Stimulated activated CD4-positive, alpha-beta T cell treated with anti-CD3 and anti-CD28 coated beads, TNF-alpha, amount 100 ng/mL, for 48 hours (primary cell): ENCODE results near the gene XYLB.
A peak's percentile ranks its signal among the peaks of the same experiment; 100 is the strongest.
"Not testable (repeated sequence)": the region's sequence is repeated elsewhere in the genome, so short reads cannot be mapped to it uniquely, and the experiment has no call there.

Experiments
- DNase-seq, 3 donors: peaks; one replicate each; pipeline ENCODE4 v3.0.0-alpha.2; 2020; ENCODE audit warnings: low read depth in 3 of 3

Gene XYLB

GRCh38 chr3:38346587-38347410 is at the start of gene XYLB:
Gene XYLB (plus strand): TSS chr3:38346785. CDS start chr3:38346869, 84 bp downstream.
- peak; percentile 60 to 80 (median 65) for DNase-seq

GRCh38 chr3:38297053-38297452 is 49.5 kb upstream of the XYLB start:
- not testable (repeated sequence) for DNase-seq

DNA sequence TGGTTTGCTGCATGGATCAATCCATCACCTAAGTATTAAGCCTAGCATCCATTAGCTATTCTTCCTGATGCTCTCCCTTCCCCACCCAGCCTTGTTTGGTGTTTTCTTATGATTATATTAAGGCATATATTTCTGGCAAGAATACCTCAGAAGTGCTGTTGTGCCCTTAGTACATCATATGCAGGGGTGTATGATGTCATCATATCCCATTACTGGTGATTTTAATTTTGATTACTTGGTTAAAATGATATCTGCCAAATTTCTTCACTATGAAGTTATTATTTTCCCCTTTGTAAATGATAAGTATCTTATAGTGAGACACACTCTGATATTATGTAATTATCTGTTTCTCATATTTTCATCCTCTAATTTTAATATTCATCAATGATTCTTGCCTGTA is 49.0 kb upstream of the XYLB start:
- no peak for DNase-seq

DNA sequence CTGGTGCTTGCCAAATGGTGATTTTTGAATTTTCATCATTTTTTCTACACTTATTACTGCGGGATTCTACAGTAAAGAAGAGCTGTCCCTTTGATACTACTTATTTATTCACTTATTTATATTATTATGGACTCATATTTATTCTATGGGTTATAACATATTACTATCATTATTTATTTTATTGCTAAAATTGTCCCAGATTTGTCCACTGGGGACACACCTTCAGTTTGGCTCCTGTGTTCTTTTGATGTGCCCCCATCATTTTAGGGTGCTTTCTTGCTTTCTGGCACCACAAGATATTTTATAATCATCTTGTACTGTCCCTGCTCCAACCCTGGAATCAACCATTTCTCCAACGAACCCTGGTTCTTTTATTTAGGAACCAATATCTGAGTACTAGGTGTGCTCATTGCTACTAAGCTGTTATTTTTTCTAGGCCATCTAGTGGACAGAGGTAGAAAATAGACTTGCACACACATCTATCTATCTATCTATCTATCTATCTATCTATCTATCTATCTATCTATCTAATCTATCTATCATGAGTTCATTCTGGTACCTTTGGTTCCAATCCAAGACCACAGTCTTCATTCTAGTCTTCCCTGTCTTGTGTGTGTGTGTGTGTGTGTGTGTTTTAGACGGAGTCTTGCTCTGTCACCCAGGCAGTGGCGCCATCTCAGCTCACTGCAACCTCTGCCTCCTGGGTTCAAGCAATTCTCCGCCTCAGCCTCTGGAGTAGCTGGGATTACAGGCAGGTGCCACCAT is 48.5 kb upstream of the XYLB start:
- no peak for DNase-seq

DNA sequence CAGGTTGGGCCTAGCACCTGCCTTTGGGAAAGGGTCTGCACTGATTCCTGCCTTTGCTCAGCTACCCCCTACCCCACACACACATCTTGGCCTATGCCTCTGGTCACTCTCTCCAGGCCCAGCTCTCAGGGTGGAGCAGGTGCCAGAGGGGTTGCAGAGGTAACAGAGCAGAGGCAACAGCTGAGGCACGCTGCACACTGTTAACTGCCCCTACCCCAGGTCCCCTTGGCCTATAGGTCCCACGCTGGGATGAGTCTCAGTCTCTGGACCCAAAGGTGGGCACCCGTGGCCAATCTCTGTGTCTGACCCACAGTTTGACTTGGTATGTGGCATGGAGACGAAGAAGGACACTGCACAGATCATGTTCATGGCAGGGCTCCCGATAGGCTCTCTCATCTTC is 39.6 kb upstream of the XYLB start:
- DNase-seq: no peak

DNA sequence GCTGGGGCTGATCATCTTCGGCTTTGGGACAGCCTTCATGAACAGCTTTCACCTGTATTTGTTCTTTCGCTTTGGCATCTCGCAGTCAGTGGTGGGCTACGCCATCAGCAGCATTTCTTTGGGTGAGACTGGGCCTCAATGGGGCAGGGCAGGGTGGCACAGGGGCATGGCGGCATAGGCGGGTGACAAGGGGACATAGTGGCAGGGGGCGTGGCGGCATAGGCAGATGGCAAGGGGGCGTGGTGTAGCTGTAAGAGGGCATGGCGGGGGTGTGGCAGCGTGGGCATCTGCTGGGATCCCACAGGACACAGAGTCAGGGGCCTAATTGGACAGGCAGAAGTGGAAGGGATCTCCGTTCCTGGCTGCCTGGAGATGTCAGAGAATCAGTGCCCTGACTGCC is 39.0 kb upstream of the XYLB start:
- no peak for DNase-seq

GRCh38 chr3:38308456-38308855 is 38.1 kb upstream of the XYLB start:
- DNase-seq: no peak

DNA sequence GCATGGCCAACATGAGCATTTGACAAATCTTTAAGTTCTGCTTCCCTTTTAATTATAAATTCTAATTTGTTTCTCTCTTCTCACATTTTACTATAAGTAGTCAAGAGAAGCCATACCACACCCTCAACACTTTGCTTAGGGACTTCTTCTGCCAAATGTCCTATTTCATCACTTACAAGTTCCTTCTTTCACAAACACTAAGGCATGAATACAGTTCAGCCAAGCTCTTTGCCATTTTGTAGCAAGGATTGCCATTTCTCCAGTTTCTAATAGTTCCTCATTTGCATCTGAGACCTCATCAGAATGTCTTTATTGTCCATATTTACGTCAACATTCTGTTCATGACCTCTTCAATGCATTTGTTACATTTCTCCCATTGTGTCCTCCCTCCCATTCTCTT is 35.1 kb upstream of the XYLB start:
- no peak for DNase-seq

- DNase-seq: no peak
Observed at GRCh38 chr3:38311941-38312340, 34.6 kb upstream of the XYLB start.

- no peak for DNase-seq
Observed at GRCh38 chr3:38312356-38312755, 34.2 kb upstream of the XYLB start.

- DNase-seq: no peak
Observed at GRCh38 chr3:38313263-38313662, 33.3 kb upstream of the XYLB start.

DNA sequence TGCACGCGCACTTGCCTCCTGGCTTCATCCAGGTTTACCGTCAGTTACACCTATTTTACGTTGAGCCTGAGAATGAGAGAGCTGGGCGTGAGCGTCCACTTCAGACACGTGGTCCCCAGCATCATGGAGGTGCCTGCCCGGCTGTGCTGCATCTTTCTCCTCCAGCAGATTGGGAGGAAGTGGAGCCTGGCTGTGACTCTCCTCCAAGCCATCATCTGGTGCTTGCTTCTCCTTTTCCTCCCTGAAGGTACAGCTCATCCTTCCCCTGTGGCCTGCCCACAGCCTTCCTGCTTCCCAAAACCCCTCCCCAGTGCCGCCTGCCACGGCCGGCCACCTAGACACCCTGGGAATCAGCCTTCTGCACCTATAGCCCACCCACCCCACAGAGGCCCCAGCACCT is 32.9 kb upstream of the XYLB start:
- no peak for DNase-seq

DNA sequence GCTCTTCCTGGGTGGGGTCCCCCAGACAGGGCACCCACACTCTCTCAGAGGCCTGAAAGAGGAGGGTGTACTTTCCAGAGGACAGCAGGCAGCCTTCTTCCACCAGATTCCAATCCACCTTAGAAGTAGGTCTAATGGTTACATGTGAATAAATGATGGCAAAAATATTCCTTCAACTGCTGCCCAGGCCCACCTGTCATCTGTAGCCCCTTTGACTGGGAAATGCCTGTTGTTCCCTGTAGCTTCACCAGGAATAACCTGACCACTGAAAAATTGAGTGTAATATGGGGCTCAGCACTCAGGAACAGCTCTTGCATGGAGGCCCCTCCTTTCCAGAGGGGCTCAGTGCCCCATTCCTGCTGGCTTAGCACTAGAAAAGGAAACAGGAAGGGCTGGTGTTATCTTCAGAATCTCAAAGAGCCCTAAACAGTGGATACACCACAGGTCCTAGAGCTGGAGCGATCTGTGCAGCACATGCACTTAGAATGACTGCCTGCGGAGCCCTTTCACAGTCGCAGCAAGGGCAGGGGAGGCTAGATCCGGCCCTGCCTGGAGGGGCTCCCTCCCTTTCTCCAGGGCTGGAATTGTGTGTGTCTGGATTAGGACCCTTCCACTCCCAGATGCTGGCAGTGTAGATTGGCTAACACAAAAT is 32.3 kb upstream of the XYLB start:
- DNase-seq: no peak

DNA sequence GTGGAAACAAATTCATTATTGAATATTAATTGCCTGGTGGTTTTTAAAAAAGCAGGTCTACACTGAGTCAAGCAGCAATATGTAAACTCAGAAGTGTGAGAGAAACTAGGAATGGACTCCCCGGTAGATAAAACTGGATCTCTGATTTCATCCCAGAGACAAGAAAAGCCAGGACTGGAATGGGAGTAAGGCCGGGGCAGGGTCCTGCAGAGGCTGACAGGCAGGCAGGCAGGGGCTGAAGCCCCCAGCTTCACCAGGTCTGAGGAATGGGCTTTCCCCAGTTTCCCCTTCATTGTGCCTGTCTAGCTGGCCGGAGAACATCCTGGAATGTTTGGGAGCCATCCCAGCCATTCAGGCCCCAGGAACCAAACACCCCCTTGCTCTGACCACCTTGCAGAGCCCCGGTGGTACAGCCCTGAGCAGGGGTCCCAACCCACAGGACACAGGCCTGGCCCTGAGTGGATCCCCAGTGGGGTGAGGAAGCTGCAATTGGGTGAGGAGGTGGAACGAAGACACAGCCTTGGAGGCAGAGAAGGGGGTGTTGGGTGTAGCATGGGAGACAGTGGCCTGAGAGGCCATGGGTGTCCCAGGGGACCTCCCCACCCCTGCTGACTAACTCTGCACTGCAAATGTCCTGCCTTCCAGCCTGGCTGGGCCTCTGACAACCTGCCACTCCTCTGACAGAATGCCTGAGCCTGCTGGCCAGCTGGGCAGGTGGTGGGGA is 31.7 kb upstream of the XYLB start:
- no peak for DNase-seq

DNA sequence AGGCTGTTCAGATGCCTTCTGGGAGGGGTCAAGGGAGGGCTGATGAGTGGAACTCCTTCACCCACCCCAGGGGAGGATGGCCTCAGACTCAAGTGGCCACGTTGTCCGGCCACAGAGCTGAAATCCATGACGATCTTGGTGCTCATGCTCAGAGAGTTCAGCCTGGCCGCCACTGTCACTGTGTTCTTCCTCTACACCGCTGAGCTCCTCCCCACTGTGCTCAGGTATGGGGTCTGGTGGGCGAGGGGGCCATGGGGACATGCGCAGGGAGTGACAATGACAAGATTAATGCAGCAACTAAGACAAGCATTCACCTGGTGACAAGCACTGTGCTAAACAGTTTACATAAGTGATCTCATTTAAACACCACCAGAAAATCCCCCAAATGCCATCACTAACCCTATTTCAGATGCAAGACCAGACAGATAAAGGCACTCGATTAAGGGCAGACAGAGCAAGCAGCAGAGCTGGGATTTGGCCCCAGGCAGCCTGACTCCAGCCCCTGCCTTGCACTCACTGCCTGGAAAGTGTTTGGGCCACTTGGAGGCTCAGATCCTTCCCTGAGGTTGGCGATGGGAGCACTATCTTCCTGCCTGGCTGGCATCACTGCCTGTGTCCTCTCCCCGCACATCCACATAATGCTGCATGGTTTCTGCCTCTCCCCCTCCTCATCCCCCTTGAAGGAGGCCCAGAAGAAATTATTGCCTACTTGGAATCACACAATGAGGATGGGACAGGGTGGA is 30.9 kb upstream of the XYLB start:
- DNase-seq: no peak

GRCh38 chr3:38316356-38317191 is 30.0 kb upstream of the XYLB start:
- no peak for DNase-seq

DNA sequence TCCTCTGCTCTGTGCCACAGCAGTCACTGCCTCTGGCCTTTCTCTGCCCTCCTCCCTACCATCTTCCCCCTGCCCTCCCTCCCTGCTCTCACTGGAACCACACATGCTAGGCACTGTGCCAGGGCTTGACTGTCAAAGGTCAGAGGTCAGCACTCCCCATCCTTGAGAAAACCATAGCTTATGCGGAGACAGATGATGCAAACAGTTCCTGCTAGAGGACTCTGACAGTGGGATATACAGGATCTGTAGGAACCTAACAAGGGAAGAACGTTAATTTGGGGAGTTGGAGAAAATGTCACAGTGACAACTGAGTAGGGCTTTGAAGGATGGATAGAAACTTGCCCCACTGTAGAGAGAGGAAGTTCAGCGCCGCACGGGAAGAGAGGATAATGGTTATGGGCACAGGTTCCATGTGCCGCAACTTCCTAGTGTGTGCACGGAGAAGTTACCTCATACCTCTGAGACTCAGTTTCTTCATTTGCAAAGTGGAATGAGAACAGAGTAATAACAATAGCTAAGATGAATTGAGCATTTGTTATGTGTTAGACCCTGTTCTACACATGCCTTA is 29.3 kb upstream of the XYLB start:
- no peak for DNase-seq

GRCh38 chr3:38318766-38319671 is 27.6 kb upstream of the XYLB start:
- DNase-seq: no peak

DNA sequence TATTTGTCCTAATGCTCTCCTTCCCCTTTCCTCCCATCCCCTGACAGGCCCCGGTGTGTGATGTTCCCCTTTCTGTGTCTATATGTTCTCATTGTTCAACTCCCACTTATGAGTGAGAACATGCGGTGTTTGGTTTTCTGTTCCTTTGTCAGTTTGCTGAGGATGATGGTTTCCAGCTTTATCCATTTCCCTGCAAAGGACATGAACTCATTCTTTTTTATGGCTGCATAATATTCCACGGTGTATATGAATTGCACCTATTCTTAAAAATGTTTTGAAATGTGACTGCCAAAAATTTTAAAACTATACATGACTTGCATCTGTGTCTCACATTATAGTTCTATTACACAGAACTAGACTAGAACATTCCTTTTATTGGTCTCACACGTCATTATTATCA is 25.9 kb upstream of the XYLB start:
- not testable (repeated sequence) for DNase-seq
